ENCODE data around the gene RPL36.
"Not testable (repeated sequence)": the region's sequence is repeated elsewhere in the genome, so short reads cannot be mapped to it uniquely, and the experiment has no call there.

Gene RPL36

DNA sequence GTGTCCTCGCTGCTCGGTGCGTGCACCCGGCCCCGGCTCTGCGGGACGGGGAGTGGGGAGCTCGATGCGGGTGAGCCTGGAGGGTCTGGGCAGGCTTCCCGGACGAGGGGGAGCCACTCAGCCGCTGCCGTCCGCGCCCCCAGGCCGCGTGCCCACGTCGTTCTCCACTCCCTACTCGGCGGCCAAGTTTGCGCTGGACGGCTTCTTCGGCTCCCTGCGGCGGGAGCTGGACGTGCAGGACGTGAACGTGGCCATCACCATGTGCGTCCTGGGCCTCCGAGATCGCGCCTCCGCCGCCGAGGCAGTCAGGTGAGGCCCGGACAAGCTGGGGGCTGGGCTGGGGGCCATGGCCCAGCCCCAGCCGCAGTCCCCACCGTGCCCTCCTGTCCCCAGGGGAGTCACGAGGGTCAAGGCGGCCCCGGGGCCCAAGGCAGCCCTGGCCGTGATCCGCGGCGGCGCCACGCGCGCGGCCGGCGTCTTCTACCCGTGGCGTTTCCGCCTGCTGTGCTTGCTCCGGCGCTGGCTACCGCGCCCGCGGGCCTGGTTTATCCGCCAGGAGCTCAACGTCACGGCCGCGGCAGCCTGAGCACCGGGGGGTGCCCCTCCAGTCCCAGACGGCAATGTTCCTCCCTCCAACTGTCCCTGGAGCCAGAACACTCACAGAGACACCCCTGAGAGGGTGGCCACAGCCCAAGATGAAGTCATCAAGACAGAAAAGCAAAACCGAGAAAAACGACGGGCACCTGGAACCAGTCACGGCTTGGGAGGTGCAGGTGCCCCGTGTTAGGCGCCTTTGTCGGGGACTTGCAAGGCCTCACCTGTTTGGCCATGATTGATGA lies 2.5 kb upstream of the RPL36 start:
- Histone ChIP-seq H3K36me3 (ENCODE audit: low read depth) (peaks cover 17% of the 10 kb centered on the region), H3K4me3 (ENCODE audit: severe bottlenecking) (peak overlapping the region; percentile 52), H3K27ac (ENCODE audit: poor library complexity, severe bottlenecking) (no peak overlapping the region), H3K4me1 (ENCODE audit: insufficient read depth, poor library complexity, severe bottlenecking) (no peaks in the 10 kb centered on the region), H3K9me3 (ENCODE audit: severe bottlenecking) (no peaks in the 10 kb centered on the region), H3K27me3 (ENCODE audit: insufficient read depth, poor library complexity, severe bottlenecking) (no peaks in the 10 kb centered on the region)
- ATAC-seq (ENCODE audit: low read depth) (no peak), DNase-seq (ENCODE audit: low spot score) (no peak)
- TF ChIP-seq, protein P1, sequence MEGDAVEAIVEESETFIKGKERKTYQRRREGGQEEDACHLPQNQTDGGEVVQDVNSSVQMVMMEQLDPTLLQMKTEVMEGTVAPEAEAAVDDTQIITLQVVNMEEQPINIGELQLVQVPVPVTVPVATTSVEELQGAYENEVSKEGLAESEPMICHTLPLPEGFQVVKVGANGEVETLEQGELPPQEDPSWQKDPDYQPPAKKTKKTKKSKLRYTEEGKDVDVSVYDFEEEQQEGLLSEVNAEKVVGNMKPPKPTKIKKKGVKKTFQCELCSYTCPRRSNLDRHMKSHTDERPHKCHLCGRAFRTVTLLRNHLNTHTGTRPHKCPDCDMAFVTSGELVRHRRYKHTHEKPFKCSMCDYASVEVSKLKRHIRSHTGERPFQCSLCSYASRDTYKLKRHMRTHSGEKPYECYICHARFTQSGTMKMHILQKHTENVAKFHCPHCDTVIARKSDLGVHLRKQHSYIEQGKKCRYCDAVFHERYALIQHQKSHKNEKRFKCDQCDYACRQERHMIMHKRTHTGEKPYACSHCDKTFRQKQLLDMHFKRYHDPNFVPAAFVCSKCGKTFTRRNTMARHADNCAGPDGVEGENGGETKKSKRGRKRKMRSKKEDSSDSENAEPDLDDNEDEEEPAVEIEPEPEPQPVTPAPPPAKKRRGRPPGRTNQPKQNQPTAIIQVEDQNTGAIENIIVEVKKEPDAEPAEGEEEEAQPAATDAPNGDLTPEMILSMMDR (IDR thresholded peaks at IDR 0.05; ENCODE audit: poor library complexity, severe bottlenecking) = peak; percentile 59

DNA sequence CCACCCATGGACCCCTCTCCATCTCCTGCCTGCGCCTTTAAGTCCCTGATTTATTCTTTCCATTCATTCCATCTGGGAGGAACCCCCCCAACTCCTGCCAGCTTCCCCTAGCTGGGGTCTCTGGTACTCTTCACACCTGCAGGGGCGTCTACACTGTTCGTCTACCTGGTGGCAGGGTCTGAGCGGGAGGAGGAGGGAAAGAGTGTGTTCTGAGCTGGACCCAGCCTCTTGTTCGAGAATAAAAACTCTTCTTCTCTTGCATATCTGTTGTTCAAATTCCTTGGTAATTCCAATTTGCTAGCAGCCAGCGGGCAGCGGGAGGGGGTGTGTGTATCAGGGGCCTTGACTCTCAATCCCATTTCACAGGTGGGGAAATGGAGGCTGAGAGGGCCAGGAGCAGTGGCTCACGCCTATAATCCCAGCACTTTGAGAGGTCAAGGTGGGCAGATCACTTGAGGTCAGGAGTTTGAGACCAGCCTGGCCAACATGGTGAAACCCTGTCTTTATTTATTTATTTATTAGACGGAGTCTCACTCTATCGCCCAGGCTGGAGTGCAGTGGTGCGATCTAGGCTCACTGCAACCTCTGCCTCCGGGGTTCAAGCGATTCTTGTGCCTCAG lies 1.7 kb upstream of the RPL36 start:
- not testable (repeated sequence) for H3K4me3 ChIP-seq (ENCODE audit: severe bottlenecking); DNase-seq (ENCODE audit: low spot score); H3K27me3 ChIP-seq (ENCODE audit: insufficient read depth, poor library complexity, severe bottlenecking); H3K4me1 ChIP-seq (ENCODE audit: insufficient read depth, poor library complexity, severe bottlenecking); H3K9me3 ChIP-seq (ENCODE audit: severe bottlenecking); ATAC-seq (ENCODE audit: low read depth); H3K27ac ChIP-seq (ENCODE audit: poor library complexity, severe bottlenecking)
- peaks cover 25% of the 10 kb centered on the region for H3K36me3 ChIP-seq (ENCODE audit: low read depth)

DNA sequence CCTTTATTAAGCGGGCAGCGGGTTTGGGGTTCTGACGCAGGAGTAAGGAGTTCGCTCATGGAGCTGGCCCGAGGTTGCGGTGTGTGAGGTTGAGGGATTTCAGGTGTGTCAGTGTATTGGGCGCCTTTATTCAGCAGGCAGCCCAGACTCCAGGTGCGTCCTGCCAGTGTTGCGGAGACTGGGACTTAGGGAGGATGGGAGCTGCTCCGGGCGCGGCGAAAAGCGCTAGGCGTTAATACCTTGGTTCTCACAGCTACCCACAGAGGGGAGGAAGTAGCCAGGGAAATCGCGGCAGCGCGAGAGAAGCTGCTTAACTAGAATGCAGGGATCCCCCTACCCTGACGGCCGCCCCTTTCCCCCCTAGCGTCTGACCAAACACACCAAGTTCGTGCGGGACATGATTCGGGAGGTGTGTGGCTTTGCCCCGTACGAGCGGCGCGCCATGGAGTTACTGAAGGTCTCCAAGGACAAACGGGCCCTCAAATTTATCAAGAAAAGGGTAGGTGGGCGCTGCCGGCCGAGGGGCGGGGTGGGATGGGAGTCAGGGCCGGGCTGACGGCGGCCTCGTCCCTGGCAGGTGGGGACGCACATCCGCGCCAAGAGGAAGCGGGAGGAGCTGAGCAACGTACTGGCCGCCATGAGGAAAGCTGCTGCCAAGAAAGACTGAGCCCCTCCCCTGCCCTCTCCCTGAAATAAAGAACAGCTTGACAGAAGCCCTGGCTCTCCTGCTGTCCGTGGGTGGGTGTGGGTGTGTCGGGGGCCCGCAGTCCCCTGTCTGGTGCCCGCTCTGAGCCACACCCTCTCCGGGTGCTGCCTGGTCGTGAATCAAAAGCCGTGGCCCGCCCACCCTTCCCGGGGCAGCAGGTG lies 1.1 kb downstream of the RPL36 start:
- no peak for DNase-seq (ENCODE audit: low spot score)
- no peaks in the 10 kb centered on the region for H3K27me3 ChIP-seq (ENCODE audit: insufficient read depth, poor library complexity, severe bottlenecking)
- H3K4me1 ChIP-seq (ENCODE audit: insufficient read depth, poor library complexity, severe bottlenecking) = no peaks in the 10 kb centered on the region
- peaks cover 53% of the 10 kb centered on the region for H3K36me3 ChIP-seq (ENCODE audit: low read depth)
- H3K27ac ChIP-seq (ENCODE audit: poor library complexity, severe bottlenecking) = peak overlapping the region; percentile 89
- H3K4me3 ChIP-seq (ENCODE audit: severe bottlenecking) = peak overlapping the region; percentile 62
- TF ChIP-seq, protein P1 (IDR thresholded peaks at IDR 0.05; ENCODE audit: poor library complexity, severe bottlenecking) = no peak
- ATAC-seq (ENCODE audit: low read depth) = peak; percentile 2; the same call in 1 of the 3 replicates
- H3K9me3 ChIP-seq (ENCODE audit: severe bottlenecking) = no peaks in the 10 kb centered on the region

DNA sequence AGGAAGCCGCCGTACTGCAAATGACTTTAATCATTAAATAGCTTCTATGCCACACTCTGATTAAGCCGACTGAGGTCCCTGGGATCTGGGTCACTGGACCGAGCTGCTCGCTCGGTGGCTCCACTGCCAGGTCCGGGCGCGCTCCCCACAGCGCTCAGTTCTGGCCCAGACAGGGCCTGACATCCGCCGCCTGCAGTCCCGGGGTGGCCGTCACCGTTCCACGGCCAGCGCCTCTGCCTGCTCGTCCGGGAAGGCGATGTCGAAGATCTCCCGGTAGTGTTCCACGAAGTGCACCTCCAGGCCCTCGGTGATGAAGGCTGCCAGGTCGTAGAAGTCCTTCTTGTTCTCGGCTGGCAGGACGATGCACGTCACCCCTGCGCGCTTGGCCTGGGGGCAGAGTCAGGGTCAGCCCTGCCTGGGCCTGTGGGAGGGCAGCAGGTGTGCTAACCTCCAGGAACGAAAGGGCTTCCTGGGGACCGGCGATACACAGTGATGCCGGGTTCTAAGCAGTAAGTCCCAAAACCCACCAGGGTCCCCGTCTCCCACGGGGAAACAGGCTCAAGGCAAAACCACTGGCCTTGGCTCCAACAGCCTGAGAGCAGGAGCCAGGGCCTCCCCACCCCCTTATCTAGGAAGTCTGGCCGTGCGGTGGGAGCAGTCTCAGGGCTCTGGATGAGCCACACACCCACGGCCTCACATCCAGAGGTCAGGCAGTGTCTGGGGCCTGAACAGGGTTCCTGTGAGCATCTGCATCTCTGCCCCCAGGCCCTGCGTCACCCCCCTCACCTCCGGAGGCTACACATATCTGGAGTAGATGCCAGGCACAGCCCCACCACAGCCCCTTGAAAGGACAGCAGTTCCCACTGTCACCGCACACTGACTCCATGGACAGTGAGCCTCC lies 2.0 kb downstream of the RPL36 start:
- peak overlapping the region; percentile 89 for H3K27ac ChIP-seq (ENCODE audit: poor library complexity, severe bottlenecking)
- DNase-seq (ENCODE audit: low spot score) = no peak

More for the DNA sequence above, 2.0 kb downstream of the RPL36 start:
- Histone ChIP-seq H3K36me3 (ENCODE audit: low read depth) (peaks cover 62% of the 10 kb centered on the region), H3K9me3 (ENCODE audit: severe bottlenecking) (no peaks in the 10 kb centered on the region), H3K4me3 (ENCODE audit: severe bottlenecking) (peak overlapping the region; percentile 62), H3K27me3 (ENCODE audit: insufficient read depth, poor library complexity, severe bottlenecking) (no peaks in the 10 kb centered on the region), H3K4me1 (ENCODE audit: insufficient read depth, poor library complexity, severe bottlenecking) (no peaks in the 10 kb centered on the region)
- TF ChIP-seq, protein P1 (IDR thresholded peaks at IDR 0.05; ENCODE audit: poor library complexity, severe bottlenecking) = no peak
- no peak; the same call in 2 of the 3 replicates for ATAC-seq (ENCODE audit: low read depth)

Data from RWPE2 (cell line).